K562 (cell line): ENCODE measurements around the gene CDK14. TPM values are rescaled to one million over a fixed set of nuclear protein-coding genes. Genes with fewer than 3 reads are reported as not detected.

Experiments
- ATAC-seq: fragments of 200-7000 bp; cut with Tn5 transposase; 3 replicates; pipeline ENCODE4 v1.9.1; 2020; ENCODE audit warnings: moderate library complexity
- BruUV-seq: library from RNA; stranded (reverse); fragments of 400-500 nt; replicated peaks from 2 replicates; lab custom pipeline; 2021; lab: Mats Ljungman, UMichigan
- CTCF ChIA-PET: fragments of 300-600 bp; formaldehyde crosslinking; extraction: SDS; loops from one replicate; lab custom pipeline; 2021; ENCODE audit warnings: low intra/inter-chr PET ratio; lab: Yijun Ruan, JAX
- POLR2A ChIA-PET: fragments of 300-600, 350-650 bp; sonication (Branson Sonifier 250); formaldehyde crosslinking; extraction: SDS; loops from one replicate; lab custom pipeline; 2021; ENCODE audit warnings: antibody characterized with exemption, inconsistent platforms; lab: Yijun Ruan, JAX
- DNase-seq, 4 experiments: peaks; one replicate each; pipeline versions ENCODE4 v3.0.0 to v3.0.0-alpha.2; 2011 to 2018; ENCODE audit warnings: low spot score in 3 of 4, mixed read lengths in 3 of 4; ENCODE audit errors: extremely low read depth in 1 of 4
- FAIRE-seq: peaks from 2 replicates; lab custom pipeline; 2011; peaks lifted over from hg19 to GRCh38; lab: Jason Lieb, UNC
- H2AFZ ChIP-seq: 2 replicates; pipeline ENCODE4 v1.6.0; 2011; ENCODE audit warnings: low read depth, low read length, control low read depth, inconsistent platforms
- H3K27ac ChIP-seq: fragments of 200-600 bp; 3 replicates; pipeline ENCODE4 v1.8.0; 2011; ENCODE audit warnings: low read depth, mild to moderate bottlenecking, control low read depth, inconsistent platforms, low read length, moderate library complexity, mixed read lengths; ENCODE audit errors: extremely low read depth
- H3K27me3 ChIP-seq, 2 experiments: fragments of 300-600 bp in 1 of 2; 2 replicates in 1 of 2; 3 replicates in 1 of 2; pipeline versions ENCODE4 v1.6.0 to v1.8.0; 2011; ENCODE audit warnings: inconsistent platforms in 2 of 2, low read length in 2 of 2, mild to moderate bottlenecking in 1 of 2, mixed read lengths in 1 of 2, moderate library complexity in 1 of 2; ENCODE audit not compliant: control insufficient read depth in 2 of 2, insufficient read depth in 2 of 2
- H3K36me3 ChIP-seq: fragments of 300-600 bp; 3 replicates; pipeline ENCODE4 v1.8.0; 2011; ENCODE audit warnings: mild to moderate bottlenecking, low read length, inconsistent platforms; ENCODE audit not compliant: control insufficient read depth, insufficient read depth
- H3K4me1 ChIP-seq, 2 experiments: fragments of 200-600 bp in 1 of 2; replicated peaks in 1 of 2; 2 replicates in 1 of 2; 3 replicates in 1 of 2; pipeline versions ENCODE4 v1.5.1 to v1.8.0; 2011; ENCODE audit warnings: inconsistent platforms in 2 of 2, low read length in 2 of 2, mild to moderate bottlenecking in 1 of 2, mixed read lengths in 1 of 2, moderate library complexity in 1 of 2; ENCODE audit not compliant: control insufficient read depth in 2 of 2, insufficient read depth in 2 of 2
- H3K4me2 ChIP-seq: 2 replicates; pipeline ENCODE4 v1.6.1; 2011; ENCODE audit warnings: low read length, control low read depth, inconsistent platforms, mixed read lengths; ENCODE audit not compliant: insufficient read depth
- H3K4me3 ChIP-seq: fragments of 200-600 bp; sonication (generic), shearing (Covaris generic); 2 replicates; pipeline ENCODE4 v1.5.1; 2016; ENCODE audit warnings: control low read depth, inconsistent platforms
- H3K79me2 ChIP-seq: fragments of 200-600 bp; 3 replicates; pipeline ENCODE4 v1.8.0; 2011; ENCODE audit warnings: low read length, inconsistent platforms; ENCODE audit not compliant: control insufficient read depth, insufficient read depth
- H3K9ac ChIP-seq, 2 experiments: 2 replicates each; pipeline versions ENCODE4 v1.6.0 to v1.6.1; 2011; ENCODE audit warnings: low read depth in 2 of 2, low read length in 2 of 2, control low read depth in 1 of 2, inconsistent platforms in 1 of 2, mild to moderate bottlenecking in 1 of 2, mixed read lengths in 1 of 2; ENCODE audit not compliant: insufficient read depth in 1 of 2
- H3K9me1 ChIP-seq: one replicate; pipeline ENCODE4 v1.6.0; 2011; ENCODE audit warnings: inconsistent platforms, mild to moderate bottlenecking, low read length, moderate library complexity; ENCODE audit not compliant: control insufficient read depth, insufficient read depth
- H3K9me3 ChIP-seq: replicated peaks from 2 replicates; pipeline ENCODE4 v1.5.1; 2011; ENCODE audit warnings: low read depth, low read length, inconsistent platforms; ENCODE audit not compliant: control insufficient read depth, insufficient read depth
- H4K20me1 ChIP-seq: replicated peaks from 2 replicates; pipeline ENCODE4 v1.6.1; 2011; ENCODE audit warnings: low read length, inconsistent platforms, mixed read lengths; ENCODE audit not compliant: control insufficient read depth, insufficient read depth
- BCLAF1 ChIP-seq, 2 experiments: fragments of 450-650 bp in 1 of 2; IDR thresholded peaks; 2 replicates each; pipeline ENCODE4 v1.6.1; 2011 to 2017; ENCODE audit warnings: low read depth in 2 of 2, antibody characterized with exemption in 1 of 2, borderline replicate concordance in 1 of 2, low read length in 1 of 2, mild to moderate bottlenecking in 1 of 2, mixed read lengths in 1 of 2; ENCODE audit not compliant: control insufficient read depth in 1 of 2
- CBX1 ChIP-seq: sonication (generic); IDR thresholded peaks from 2 replicates; pipeline ENCODE4 v1.6.1; 2016; ENCODE audit warnings: antibody characterized with exemption, low read depth, mild to moderate bottlenecking
- CC2D1A ChIP-seq: fragments of 450-650 bp; IDR thresholded peaks from 2 replicates; pipeline ENCODE4 v1.6.1; 2017; ENCODE audit warnings: mild to moderate bottlenecking
- HES1 ChIP-seq: fragments of 450-650 bp; IDR thresholded peaks from 2 replicates; pipeline ENCODE4 v1.6.1; 2016; ENCODE audit warnings: low read depth, mild to moderate bottlenecking, moderate library complexity
- HNRNPL ChIP-seq: fragments of 200-400 bp; formaldehyde crosslinking; IDR thresholded peaks from 2 replicates; pipeline ENCODE4 v1.6.1; 2017; ENCODE audit warnings: low read depth, mild to moderate bottlenecking, low read length
- NCOA6 ChIP-seq: fragments of 450-650 bp; IDR thresholded peaks from 2 replicates; pipeline ENCODE4 v1.6.1; 2017; ENCODE audit warnings: mild to moderate bottlenecking
- RFX7 ChIP-seq: fragments of 250-450 bp; sonication (Bioruptor Pico); IDR thresholded peaks from 2 replicates; pipeline ENCODE4 v1.5.1; 2021; ENCODE audit warnings: mild to moderate bottlenecking
- SREBF2 ChIP-seq: sonication (generic); formaldehyde crosslinking; IDR thresholded peaks from 2 replicates; pipeline ENCODE4 v1.4.0; 2020; ENCODE audit warnings: mild to moderate bottlenecking, missing genetic modification reagents
- ZNF143 ChIP-seq: sonication (generic); formaldehyde crosslinking; IDR thresholded peaks from 2 replicates; pipeline ENCODE4 v1.9.0; 2022; ENCODE audit warnings: mild to moderate bottlenecking, missing genetic modification reagents
- ZNF592 ChIP-seq: fragments of 450-650 bp; IDR thresholded peaks from 2 replicates; pipeline ENCODE4 v1.6.1; 2017; ENCODE audit warnings: antibody characterized with exemption, mild to moderate bottlenecking
- WGBS: fragments of 100-300 bp; shearing (Covaris generic); methylation state at CpG from one replicate; pipeline ENCODE4 v1.1.6; 2016; ENCODE audit warnings: low coverage, mixed read lengths; ENCODE audit not compliant: insufficient coverage; ENCODE audit errors: missing lambda C conversion rate; 5-methylcytosine and 5-hydroxymethylcytosine counted together
- in situ Hi-C: fragments of 300-500 bp; cut with MboI; formaldehyde crosslinking; loops from 4 replicates; pipeline ENCODE4 v1.15.0; 2018; ENCODE audit warnings: inconsistent platforms, mixed read lengths
- intact Hi-C: fragments of 100-400 bp; cut with micrococcal nuclease; formaldehyde crosslinking; loops from 2 replicates; pipeline ENCODE4 v1.14.2; 2022
- polyA plus RNA-seq, 8 experiments: library from polyadenylated mRNA; depleted of rRNA in 4 of 8; stranded (reverse) in 5 of 8; unstranded in 3 of 8; fragments of >200 nt; fragmentation: Nextera tagmentation in 2 of 8; fragmentation: Illumina TruSeq in 1 of 8; extraction: Ambion mirVana in 2 of 8; extraction: Trizol in 1 of 8; gene quantifications; 2 replicates each; pipeline versions ENCODE4 v1.2.1 to v1.2.3, GENCODE V29; 2011 to 2014; ENCODE audit warnings: inconsistent platforms in 1 of 8, missing spikeins in 1 of 8
- total RNA-seq, 7 experiments: library from RNA; depleted of rRNA in 6 of 7; stranded (reverse); fragments of >200 nt in 6 of 7; fragmentation: Illumina TruSeq in 2 of 7; extraction: Trizol in 2 of 7; gene quantifications; 2 replicates each; pipeline versions ENCODE4 v1.2.1 to v1.2.3, GENCODE V29; 2011 to 2021; ENCODE audit warnings: low replicate concordance in 1 of 7

Gene CDK14
- total and polyA plus RNA-seq, 9 of the 15 experiments (the other 6 are each of a cell fraction or from before 2014, with no cell fraction given): 0.03 to 0.91 (median 0.16) TPM

DNA sequence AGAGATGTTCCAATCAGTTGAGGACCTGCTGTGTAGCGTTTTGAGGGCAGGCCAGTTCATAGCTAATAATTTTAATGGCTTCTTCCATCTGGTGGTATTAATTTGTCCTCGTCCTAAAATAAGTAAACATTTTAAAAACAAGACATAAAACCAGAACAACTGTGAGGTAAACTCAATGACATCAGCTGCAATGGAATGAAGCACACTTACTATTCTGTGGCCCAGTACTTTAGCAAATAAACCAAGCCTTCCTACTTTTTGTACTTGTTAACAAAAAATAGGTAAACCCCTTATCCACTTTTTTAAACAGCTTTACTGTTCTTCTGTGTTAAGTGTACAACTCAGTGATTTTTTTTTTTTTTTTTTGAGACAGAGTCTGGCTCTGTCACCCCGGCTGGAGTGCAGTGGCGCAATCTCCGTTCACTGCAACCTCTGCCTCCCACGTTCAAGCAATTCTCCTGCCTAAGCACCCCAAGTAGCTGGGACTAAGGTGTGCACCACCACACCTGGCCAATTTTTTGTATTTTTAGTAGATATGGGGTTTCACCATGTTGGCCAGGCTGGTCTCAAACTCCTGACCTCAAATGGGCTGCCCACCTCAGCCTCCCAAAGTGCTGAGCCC lies 639.2 kb downstream of the CDK14 start:
- H4K20me1 ChIP-seq: no peaks in the 10 kb centered on the region
- no peak overlapping the region for H3K27ac ChIP-seq
- TF ChIP-seq NCOA6 (no peak), CBX1 (no peak), SREBF2 (no peak), CC2D1A (no peak), ZNF592 (no peak), RFX7 (CRISPR knock-in tag) (no peak), HES1 (no peak), HNRNPL (no peak), ZNF143 (CRISPR knock-in tag) (no peak), BCLAF1 (IDR thresholded peaks at IDR 0.05; ENCODE audit: borderline replicate concordance in 1 of 2, control insufficient read depth in 1 of 2, low read depth in 2 of 2, low read length in 1 of 2) (no peak)
- BruUV-seq: no TSS peak
- DNase-seq (no peak), FAIRE-seq (no peak), ATAC-seq (no peak)
- in situ Hi-C loops: no loop called here
- no peaks in the 10 kb centered on the region for H3K4me1 ChIP-seq
- no peaks in the 10 kb centered on the region for H3K79me2 ChIP-seq
- peaks cover 30 to 31% of the 10 kb centered on the region in 2 experiments for H3K27me3 ChIP-seq
- H3K9ac ChIP-seq: no peak overlapping the region
- intact Hi-C loops: no loop called here
- 0% methylated on average over 6 of the region's 6 CpGs for WGBS
- H3K4me2 ChIP-seq: no peak overlapping the region
- no peaks in the 10 kb centered on the region for H3K36me3 ChIP-seq
- H3K9me3 ChIP-seq: no peaks in the 10 kb centered on the region
- no peak overlapping the region for H3K4me3 ChIP-seq
- H2AFZ ChIP-seq: no peak overlapping the region
- POLR2A ChIA-PET: no interaction called here
- no peaks in the 10 kb centered on the region for H3K9me1 ChIP-seq
- CTCF ChIA-PET: no interaction called here
